ENCODE data around the gene OR10J5.

Gene OR10J5

DNA sequence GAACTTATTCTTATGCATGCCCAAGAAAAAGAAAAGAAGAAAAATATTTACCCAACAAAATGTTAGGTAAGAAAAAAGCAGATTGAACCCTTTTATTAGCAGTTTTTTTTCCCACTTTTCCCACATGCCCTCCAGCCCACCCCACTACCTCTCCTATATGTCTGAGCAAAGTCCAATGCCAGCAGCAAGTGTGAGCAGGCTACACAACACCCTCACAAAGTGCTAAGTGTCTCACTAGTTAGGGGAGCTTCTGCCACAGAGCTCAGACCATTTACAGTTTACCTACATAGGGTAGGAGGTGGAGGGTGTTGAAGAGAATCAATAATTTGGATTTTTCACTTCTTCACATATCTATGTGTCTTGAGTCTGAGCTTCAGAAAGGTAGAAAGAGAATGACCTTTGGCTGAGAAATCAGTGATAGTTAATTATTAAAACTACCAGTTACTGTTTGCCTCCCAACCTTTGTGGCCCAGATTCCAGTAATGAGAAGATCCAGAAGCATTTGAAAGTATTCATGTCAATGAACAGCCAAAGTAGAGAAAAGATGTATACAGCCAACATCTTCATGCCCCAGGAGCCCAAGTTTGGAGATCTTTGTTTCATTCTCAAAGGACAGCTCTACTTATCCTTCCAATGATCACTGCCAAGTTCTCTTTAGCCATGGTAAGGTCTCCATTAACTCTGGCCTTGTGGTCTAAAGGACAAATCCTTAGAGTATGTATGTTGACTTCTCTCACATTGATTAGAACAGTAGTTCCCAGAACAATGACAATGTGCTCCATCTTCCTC is 26.2 kb downstream of the OR10J5 start:
- TF ChIP-seq TAF1 (IDR thresholded peaks at IDR 0.05; ENCODE audit: low read depth) (no peak), CEBPB (IDR thresholded peaks at IDR 0.05) (no peak), EP300 (IDR thresholded peaks at IDR 0.05; ENCODE audit: borderline replicate concordance) (no peak), TEAD4 (IDR thresholded peaks at IDR 0.05) (no peak), FOXM1 (IDR thresholded peaks at IDR 0.05; ENCODE audit: borderline replicate concordance, low read depth) (no peak), TCF12 (IDR thresholded peaks at IDR 0.05; ENCODE audit: low read depth) (no peak)
- TF ChIP-seq, protein P1, sequence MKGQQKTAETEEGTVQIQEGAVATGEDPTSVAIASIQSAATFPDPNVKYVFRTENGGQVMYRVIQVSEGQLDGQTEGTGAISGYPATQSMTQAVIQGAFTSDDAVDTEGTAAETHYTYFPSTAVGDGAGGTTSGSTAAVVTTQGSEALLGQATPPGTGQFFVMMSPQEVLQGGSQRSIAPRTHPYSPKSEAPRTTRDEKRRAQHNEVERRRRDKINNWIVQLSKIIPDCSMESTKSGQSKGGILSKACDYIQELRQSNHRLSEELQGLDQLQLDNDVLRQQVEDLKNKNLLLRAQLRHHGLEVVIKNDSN (IDR thresholded peaks at IDR 0.05): no peak

DNA sequence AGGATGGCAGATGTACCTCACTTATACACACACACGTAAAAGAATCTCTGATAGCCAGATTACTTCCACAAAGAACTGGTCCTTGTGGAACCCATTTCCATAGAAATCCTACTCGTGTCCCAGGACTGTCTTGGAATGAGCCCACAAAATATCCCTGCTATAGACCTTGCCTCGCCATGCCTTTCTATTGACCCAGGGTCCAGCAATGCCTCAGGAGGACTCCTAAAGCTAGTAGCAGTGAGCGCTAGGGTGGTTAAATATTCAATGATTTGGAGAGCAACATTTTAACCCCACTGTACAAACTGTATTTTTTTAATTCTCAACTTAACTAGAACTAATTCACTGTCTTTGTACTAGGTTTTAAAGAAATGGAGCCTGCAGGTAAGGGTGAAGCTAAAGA is 26.9 kb downstream of the OR10J5 start:
- no peak for TF ChIP-seq RAD21 (IDR thresholded peaks at IDR 0.05; ENCODE audit: low read depth)
- TF ChIP-seq, protein P1 (IDR thresholded peaks at IDR 0.05): no peak
- TF ChIP-seq, protein P2, sequence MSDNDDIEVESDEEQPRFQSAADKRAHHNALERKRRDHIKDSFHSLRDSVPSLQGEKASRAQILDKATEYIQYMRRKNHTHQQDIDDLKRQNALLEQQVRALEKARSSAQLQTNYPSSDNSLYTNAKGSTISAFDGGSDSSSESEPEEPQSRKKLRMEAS (IDR thresholded peaks at IDR 0.05): no peak
- TF ChIP-seq TEAD4 (IDR thresholded peaks at IDR 0.05): no peak
- TF ChIP-seq, protein P3, sequence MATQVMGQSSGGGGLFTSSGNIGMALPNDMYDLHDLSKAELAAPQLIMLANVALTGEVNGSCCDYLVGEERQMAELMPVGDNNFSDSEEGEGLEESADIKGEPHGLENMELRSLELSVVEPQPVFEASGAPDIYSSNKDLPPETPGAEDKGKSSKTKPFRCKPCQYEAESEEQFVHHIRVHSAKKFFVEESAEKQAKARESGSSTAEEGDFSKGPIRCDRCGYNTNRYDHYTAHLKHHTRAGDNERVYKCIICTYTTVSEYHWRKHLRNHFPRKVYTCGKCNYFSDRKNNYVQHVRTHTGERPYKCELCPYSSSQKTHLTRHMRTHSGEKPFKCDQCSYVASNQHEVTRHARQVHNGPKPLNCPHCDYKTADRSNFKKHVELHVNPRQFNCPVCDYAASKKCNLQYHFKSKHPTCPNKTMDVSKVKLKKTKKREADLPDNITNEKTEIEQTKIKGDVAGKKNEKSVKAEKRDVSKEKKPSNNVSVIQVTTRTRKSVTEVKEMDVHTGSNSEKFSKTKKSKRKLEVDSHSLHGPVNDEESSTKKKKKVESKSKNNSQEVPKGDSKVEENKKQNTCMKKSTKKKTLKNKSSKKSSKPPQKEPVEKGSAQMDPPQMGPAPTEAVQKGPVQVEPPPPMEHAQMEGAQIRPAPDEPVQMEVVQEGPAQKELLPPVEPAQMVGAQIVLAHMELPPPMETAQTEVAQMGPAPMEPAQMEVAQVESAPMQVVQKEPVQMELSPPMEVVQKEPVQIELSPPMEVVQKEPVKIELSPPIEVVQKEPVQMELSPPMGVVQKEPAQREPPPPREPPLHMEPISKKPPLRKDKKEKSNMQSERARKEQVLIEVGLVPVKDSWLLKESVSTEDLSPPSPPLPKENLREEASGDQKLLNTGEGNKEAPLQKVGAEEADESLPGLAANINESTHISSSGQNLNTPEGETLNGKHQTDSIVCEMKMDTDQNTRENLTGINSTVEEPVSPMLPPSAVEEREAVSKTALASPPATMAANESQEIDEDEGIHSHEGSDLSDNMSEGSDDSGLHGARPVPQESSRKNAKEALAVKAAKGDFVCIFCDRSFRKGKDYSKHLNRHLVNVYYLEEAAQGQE (IDR thresholded peaks at IDR 0.05; ENCODE audit: low read depth): no peak
- TF ChIP-seq TAF1 (IDR thresholded peaks at IDR 0.05; ENCODE audit: low read depth): no peak
- no peak for TF ChIP-seq CEBPB (IDR thresholded peaks at IDR 0.05)
- TF ChIP-seq CREB1 (IDR thresholded peaks at IDR 0.05; ENCODE audit: low read depth): no peak
- no peak for TF ChIP-seq EP300 (IDR thresholded peaks at IDR 0.05; ENCODE audit: borderline replicate concordance)
- no peak for TF ChIP-seq ZBTB7A (IDR thresholded peaks at IDR 0.05; ENCODE audit: low read depth)
- no peak for TF ChIP-seq NFIC (IDR thresholded peaks at IDR 0.05)
- TF ChIP-seq FOXM1 (IDR thresholded peaks at IDR 0.05; ENCODE audit: borderline replicate concordance, low read depth): no peak
- TF ChIP-seq EGR1 (IDR thresholded peaks at IDR 0.05): no peak
- no peak for TF ChIP-seq TCF12 (IDR thresholded peaks at IDR 0.05; ENCODE audit: low read depth)
- no peak for TF ChIP-seq YY1 (IDR thresholded peaks at IDR 0.05; ENCODE audit: low read depth)

DNA sequence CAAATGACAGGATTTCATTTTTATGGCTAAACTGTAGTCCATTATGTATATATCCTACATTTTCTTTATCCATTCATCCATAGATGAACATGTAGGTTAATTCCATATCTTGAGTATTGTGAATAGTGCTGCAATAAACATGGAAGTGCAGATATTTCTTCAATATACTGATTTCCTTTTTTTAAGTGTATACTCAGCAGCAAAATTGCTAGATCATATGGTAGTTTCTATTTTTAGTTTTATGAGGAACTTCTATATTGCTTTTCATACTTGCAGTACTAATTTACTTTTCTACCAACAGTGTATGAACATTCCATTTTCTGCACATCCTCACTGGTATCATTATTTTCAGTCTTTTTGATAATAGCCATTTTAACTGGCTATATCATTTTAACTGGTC is 30.1 kb downstream of the OR10J5 start:
- TF ChIP-seq YY1 (IDR thresholded peaks at IDR 0.05; ENCODE audit: low read depth) (no peak), FOXM1 (IDR thresholded peaks at IDR 0.05; ENCODE audit: borderline replicate concordance, low read depth) (no peak), ZBTB7A (IDR thresholded peaks at IDR 0.05; ENCODE audit: low read depth) (no peak), TEAD4 (IDR thresholded peaks at IDR 0.05) (no peak), EGR1 (IDR thresholded peaks at IDR 0.05) (no peak), EP300 (IDR thresholded peaks at IDR 0.05; ENCODE audit: borderline replicate concordance) (no peak), TCF12 (IDR thresholded peaks at IDR 0.05; ENCODE audit: low read depth) (no peak), TAF1 (IDR thresholded peaks at IDR 0.05; ENCODE audit: low read depth) (no peak), CREB1 (IDR thresholded peaks at IDR 0.05; ENCODE audit: low read depth) (no peak), CEBPB (IDR thresholded peaks at IDR 0.05) (no peak), RAD21 (IDR thresholded peaks at IDR 0.05; ENCODE audit: low read depth) (no peak), NFIC (IDR thresholded peaks at IDR 0.05) (no peak)
- TF ChIP-seq, protein P2 (IDR thresholded peaks at IDR 0.05): no peak
- TF ChIP-seq, protein P3 (IDR thresholded peaks at IDR 0.05; ENCODE audit: low read depth): no peak
- TF ChIP-seq, protein P1 (IDR thresholded peaks at IDR 0.05): no peak

DNA sequence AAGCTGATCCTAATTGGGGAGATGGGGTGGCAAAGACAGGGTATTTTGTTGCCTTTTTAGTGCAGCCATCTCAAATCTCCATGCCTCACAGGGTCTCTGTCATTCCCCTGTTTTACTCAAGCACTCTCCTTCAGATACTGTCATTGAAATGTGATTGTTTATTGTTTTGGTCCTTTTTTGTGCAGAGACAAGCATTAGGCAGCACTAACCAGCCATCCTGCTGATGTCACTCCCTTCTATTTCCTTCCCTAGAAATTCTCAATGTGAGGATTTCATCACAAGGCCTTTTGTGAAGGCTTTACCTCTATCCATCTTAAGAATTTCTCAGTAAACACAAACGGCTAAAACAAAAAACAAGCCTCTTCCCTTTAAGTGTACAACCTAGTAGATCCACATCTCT is 34.7 kb downstream of the OR10J5 start:
- TF ChIP-seq, protein P2 (IDR thresholded peaks at IDR 0.05): no peak
- TF ChIP-seq CEBPB (IDR thresholded peaks at IDR 0.05) (no peak), TCF12 (IDR thresholded peaks at IDR 0.05; ENCODE audit: low read depth) (no peak)

DNA sequence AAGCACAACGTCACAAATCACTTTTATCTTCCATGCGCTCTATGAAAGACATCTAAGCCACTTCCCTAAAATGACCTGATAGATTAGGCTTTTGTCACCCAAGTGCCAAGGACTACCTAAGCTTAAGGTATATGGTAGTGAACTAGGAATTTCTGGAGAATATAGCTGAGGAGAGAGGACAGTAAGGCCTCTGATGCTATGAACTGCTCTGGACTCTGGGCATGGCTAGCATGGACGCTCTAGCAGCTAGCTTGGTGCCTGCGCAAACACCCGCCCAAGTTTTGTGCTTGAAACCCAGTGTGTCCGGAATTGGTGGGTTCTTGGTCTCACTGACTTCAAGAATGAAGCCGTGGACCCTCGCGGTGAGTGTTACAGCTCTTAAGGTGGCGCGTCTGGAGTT is 42.5 kb downstream of the OR10J5 start:
- no peak for TF ChIP-seq CEBPB (IDR thresholded peaks at IDR 0.05)
- TF ChIP-seq EGR1 (IDR thresholded peaks at IDR 0.05): no peak
- TF ChIP-seq, protein P3 (IDR thresholded peaks at IDR 0.05; ENCODE audit: low read depth): no peak
- TF ChIP-seq YY1 (IDR thresholded peaks at IDR 0.05; ENCODE audit: low read depth): no peak
- TF ChIP-seq CREB1 (IDR thresholded peaks at IDR 0.05; ENCODE audit: low read depth): no peak
- no peak for TF ChIP-seq TAF1 (IDR thresholded peaks at IDR 0.05; ENCODE audit: low read depth)
- no peak for TF ChIP-seq RAD21 (IDR thresholded peaks at IDR 0.05; ENCODE audit: low read depth)
